Mucosa of descending colon (tissue), 3 donors: ENCODE measurements around the gene MGAT4D. TPM values are rescaled to one million over a fixed set of nuclear protein-coding genes. Genes with fewer than 3 reads are reported as not detected.

ENCODE experiments used
- ATAC-seq: fragments of 200-7000 bp; cut with Tn5 transposase; one replicate; pipeline ENCODE4 v1.9.1; 2020; ENCODE audit warnings: mild to moderate bottlenecking, moderate library complexity
- DNase-seq, 3 donors: peaks; one replicate each; pipeline ENCODE4 v3.0.0-alpha.2; 2020
- H3K36me3 ChIP-seq: fragments of 200-600 bp; one replicate; pipeline ENCODE4 v1.8.0; 2021; ENCODE audit warnings: low read depth, mild to moderate bottlenecking
- H3K4me1 ChIP-seq: fragments of 200-600 bp; one replicate; pipeline ENCODE4 v1.8.0; 2021; ENCODE audit warnings: low read depth, mild to moderate bottlenecking
- H3K4me3 ChIP-seq: fragments of 200-600 bp; one replicate; pipeline ENCODE4 v1.8.0; 2021; ENCODE audit warnings: mild to moderate bottlenecking
- H3K9me3 ChIP-seq: fragments of 200-600 bp; one replicate; pipeline ENCODE4 v1.8.0; 2021; ENCODE audit warnings: mild to moderate bottlenecking
- CTCF ChIP-seq: fragments of 200-600 bp; IDR thresholded peaks from one replicate; pipeline ENCODE4 v1.8.0; 2022; ENCODE audit warnings: antibody characterized with exemption, mild to moderate bottlenecking
- intact Hi-C, 2 donors: fragments of 100-400 bp; cut with DNase I in 1 of 2; cut with micrococcal nuclease in 1 of 2; formaldehyde crosslinking; loops; one replicate each; pipeline versions ENCODE4 v1.11.0 to v1.11.1; 2022; cut with DNase I, micrococcal nuclease
- total RNA-seq, 3 donors: library from RNA; stranded (reverse); fragmentation: NEBNext Ultra II Directional in 2 of 3; extraction: Animal tissue kit (Norgen Biotek cat#: 25700) in 2 of 3; gene quantifications; one replicate each; pipeline versions ENCODE4 v1.2.1 to v1.2.4, GENCODE V29; 2021 to 2023
- donor health status: DM: no; HTN: no; CAD: no; lungs with moderate emphysema.
- donor health status: DM: no; HTN: no; CAD: no.
- donor health status: DM: no; HTN: yes; CAD: no.

Gene MGAT4D
- total RNA-seq, 3 donors from 2014 or later, result not detected

GRCh38 chr4:140408974-140409373 is 89.1 kb downstream of the MGAT4D start:
- TF ChIP-seq CTCF, result no peak
- intact Hi-C loops, result no loop called here
- Histone ChIP-seq H3K4me1 (no peaks in the 10 kb centered on the region), H3K9me3 (no peaks in the 10 kb centered on the region), H3K4me3 (no peak overlapping the region), H3K36me3 (no peaks in the 10 kb centered on the region)
- DNase-seq, result no peak
- no peak for ATAC-seq

GRCh38 chr4:140406292-140406691 is 91.8 kb downstream of the MGAT4D start:
- TF ChIP-seq CTCF, result no peak
- intact Hi-C loops, result no loop called here
- no peaks in the 10 kb centered on the region for H3K36me3 ChIP-seq
- DNase-seq, result no peak
- no peaks in the 10 kb centered on the region for H3K9me3 ChIP-seq
- no peaks in the 10 kb centered on the region for H3K4me1 ChIP-seq
- no peak for ATAC-seq
- no peak overlapping the region for H3K4me3 ChIP-seq

- no peak for ATAC-seq
- intact Hi-C loops, result no loop called here
- TF ChIP-seq CTCF, result no peak
Measured at GRCh38 chr4:140400111-140400510, 98.0 kb downstream of the MGAT4D start.

GRCh38 chr4:140395668-140396067 is 102.4 kb downstream of the MGAT4D start:
- Histone ChIP-seq H3K4me3 (no peak overlapping the region), H3K4me1 (no peaks in the 10 kb centered on the region), H3K36me3 (no peaks in the 10 kb centered on the region), H3K9me3 (no peaks in the 10 kb centered on the region)
- DNase-seq (no peak), ATAC-seq (no peak)
- intact Hi-C loops, result no loop called here
- no peak for TF ChIP-seq CTCF

More at GRCh38 chr4:140400111-140400510, 98.0 kb downstream of the MGAT4D start:
- no peak overlapping the region for H3K4me3 ChIP-seq
- no peaks in the 10 kb centered on the region for H3K9me3 ChIP-seq
- H3K36me3 ChIP-seq, result no peaks in the 10 kb centered on the region
- no peak for DNase-seq
- no peaks in the 10 kb centered on the region for H3K4me1 ChIP-seq

Other genes starting within 250 kb of the MGAT4D start
- gene SCOC, start 124.6 kb downstream of the MGAT4D start, total RNA-seq, result 10 to 100 TPM; 41.1 to 52.8 (median 51.3) TPM
- gene CLGN, start 70.6 kb downstream of the MGAT4D start, total RNA-seq, result 1 to 10 TPM; 1.5 to 7.9 (median 1.8) TPM
- gene ELMOD2, start 25.9 kb upstream of the MGAT4D start, total RNA-seq, result 10 to 100 TPM; 19.2 to 25.2 (median 21.9) TPM
- not detected for gene UCP1, start 70.7 kb upstream of the MGAT4D start, total RNA-seq